HL-60 (cell line): ENCODE data around the gene FHDC1.

ENCODE experiments used
- DNase-seq, 2 experiments: peaks; one replicate each; pipeline ENCODE4 v3.0.0-alpha.2; 2010 to 2020; ENCODE audit warnings: low read depth in 1 of 2, low spot score in 1 of 2
- H3K27ac ChIP-seq: fragments of 250-450 bp; sonication (Bioruptor Pico); replicated peaks from 2 replicates; pipeline ENCODE4 v1.5.1; 2020; ENCODE audit warnings: mild to moderate bottlenecking, moderate library complexity
- H3K27me3 ChIP-seq: fragments of 250-450 bp; sonication (Bioruptor Pico); 2 replicates; pipeline ENCODE4 v1.5.1; 2021; ENCODE audit warnings: mild to moderate bottlenecking, moderate library complexity; ENCODE audit not compliant: insufficient read depth, poor library complexity, severe bottlenecking
- H3K4me3 ChIP-seq: replicated peaks from 2 replicates; pipeline ENCODE4 v1.5.1; 2011; ENCODE audit warnings: mild to moderate bottlenecking, control low read depth, low read length; ENCODE audit not compliant: insufficient read depth
- CTCF ChIP-seq: IDR thresholded peaks from one replicate; pipeline ENCODE4 v1.5.1; 2011; ENCODE audit warnings: low read length, control low read depth, inconsistent platforms; ENCODE audit not compliant: insufficient read depth
- GABPA ChIP-seq: IDR thresholded peaks from 2 replicates; pipeline ENCODE4 v1.6.1; 2012; ENCODE audit warnings: low read depth
- POLR2AphosphoS5 ChIP-seq: IDR thresholded peaks from 2 replicates; pipeline ENCODE4 v1.6.1; 2012; ENCODE audit warnings: low read depth
- SPI1 ChIP-seq: IDR thresholded peaks from 2 replicates; pipeline ENCODE4 v1.6.1; 2012; ENCODE audit warnings: low read depth, mild to moderate bottlenecking, borderline replicate concordance
- TF ChIP-seq, protein P1 (sequence below): IDR thresholded peaks from 2 replicates; pipeline ENCODE4 v1.6.1; 2012; ENCODE audit warnings: low read depth; ENCODE audit not compliant: insufficient replicate concordance

FHDC1 gene

DNA sequence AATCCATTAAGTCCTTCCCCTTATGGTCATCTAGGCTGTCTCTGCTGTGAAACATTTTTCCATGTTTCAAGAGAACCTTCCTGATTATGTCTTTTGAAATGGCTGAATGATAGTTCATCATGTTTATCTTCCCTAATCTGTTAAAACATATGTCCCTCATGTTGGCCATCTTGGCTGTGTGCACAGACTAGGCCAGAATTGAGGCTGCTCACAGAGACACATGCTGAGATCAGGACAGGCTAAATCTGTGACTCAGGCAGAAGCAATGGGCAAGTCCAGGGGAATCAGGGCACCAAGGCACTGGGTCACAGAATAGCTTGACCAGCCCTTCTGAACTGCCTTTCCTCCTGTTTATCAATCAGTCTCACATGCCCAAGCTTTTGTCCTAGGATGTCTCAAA lies 78.3 kb downstream of the FHDC1 start:
- TF ChIP-seq SPI1 (no peak), POLR2AphosphoS5 (no peak), CTCF (no peak), GABPA (no peak)
- TF ChIP-seq, protein P1, sequence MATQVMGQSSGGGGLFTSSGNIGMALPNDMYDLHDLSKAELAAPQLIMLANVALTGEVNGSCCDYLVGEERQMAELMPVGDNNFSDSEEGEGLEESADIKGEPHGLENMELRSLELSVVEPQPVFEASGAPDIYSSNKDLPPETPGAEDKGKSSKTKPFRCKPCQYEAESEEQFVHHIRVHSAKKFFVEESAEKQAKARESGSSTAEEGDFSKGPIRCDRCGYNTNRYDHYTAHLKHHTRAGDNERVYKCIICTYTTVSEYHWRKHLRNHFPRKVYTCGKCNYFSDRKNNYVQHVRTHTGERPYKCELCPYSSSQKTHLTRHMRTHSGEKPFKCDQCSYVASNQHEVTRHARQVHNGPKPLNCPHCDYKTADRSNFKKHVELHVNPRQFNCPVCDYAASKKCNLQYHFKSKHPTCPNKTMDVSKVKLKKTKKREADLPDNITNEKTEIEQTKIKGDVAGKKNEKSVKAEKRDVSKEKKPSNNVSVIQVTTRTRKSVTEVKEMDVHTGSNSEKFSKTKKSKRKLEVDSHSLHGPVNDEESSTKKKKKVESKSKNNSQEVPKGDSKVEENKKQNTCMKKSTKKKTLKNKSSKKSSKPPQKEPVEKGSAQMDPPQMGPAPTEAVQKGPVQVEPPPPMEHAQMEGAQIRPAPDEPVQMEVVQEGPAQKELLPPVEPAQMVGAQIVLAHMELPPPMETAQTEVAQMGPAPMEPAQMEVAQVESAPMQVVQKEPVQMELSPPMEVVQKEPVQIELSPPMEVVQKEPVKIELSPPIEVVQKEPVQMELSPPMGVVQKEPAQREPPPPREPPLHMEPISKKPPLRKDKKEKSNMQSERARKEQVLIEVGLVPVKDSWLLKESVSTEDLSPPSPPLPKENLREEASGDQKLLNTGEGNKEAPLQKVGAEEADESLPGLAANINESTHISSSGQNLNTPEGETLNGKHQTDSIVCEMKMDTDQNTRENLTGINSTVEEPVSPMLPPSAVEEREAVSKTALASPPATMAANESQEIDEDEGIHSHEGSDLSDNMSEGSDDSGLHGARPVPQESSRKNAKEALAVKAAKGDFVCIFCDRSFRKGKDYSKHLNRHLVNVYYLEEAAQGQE, result no peak
- Histone ChIP-seq H3K4me3 (no peak overlapping the region), H3K27me3 (no peaks in the 10 kb centered on the region), H3K27ac (no peak overlapping the region)
- DNase-seq, result no peak

GRCh38 chr4:153016592-153016991 lies 80.5 kb downstream of the FHDC1 start:
- H3K27ac ChIP-seq, result no peak overlapping the region

GRCh38 chr4:153018031-153018430 lies 81.9 kb downstream of the FHDC1 start:
- Histone ChIP-seq H3K27me3 (no peaks in the 10 kb centered on the region), H3K27ac (no peak overlapping the region), H3K4me3 (no peak overlapping the region)
- no peak for TF ChIP-seq POLR2AphosphoS5
- TF ChIP-seq CTCF, result no peak
- TF ChIP-seq, protein P1, result no peak
- no peak for TF ChIP-seq GABPA
- TF ChIP-seq SPI1, result no peak
- no peak for DNase-seq

More at GRCh38 chr4:153016592-153016991, 80.5 kb downstream of the FHDC1 start:
- Histone ChIP-seq H3K27me3 (no peaks in the 10 kb centered on the region), H3K4me3 (no peak overlapping the region)
- no peak for TF ChIP-seq GABPA
- TF ChIP-seq, protein P1, result no peak
- TF ChIP-seq SPI1, result no peak
- TF ChIP-seq POLR2AphosphoS5, result no peak
- no peak for DNase-seq
